ENCODE data around the gene PYHIN1. TPM values are rescaled to one million over a fixed set of nuclear protein-coding genes. Genes with fewer than 3 reads are reported as not detected.

The PYHIN1 gene
- total and polyA plus RNA-seq, 2 of the 4 experiments (the other 2 are of a cell fraction), result not detected

GRCh38 chr1:158942490-158942889 lies 11.1 kb downstream of the PYHIN1 start:
- dilution Hi-C loops (cut with HindIII; ENCODE audit: low sequenced_read_pairs, unreplicated experiment), result no loop called here

More at GRCh38 chr1:158942490-158942889, 11.1 kb downstream of the PYHIN1 start:
- no peak overlapping the region for H2BK20ac ChIP-seq (ENCODE audit: low read depth, low read length)
- H4K5ac ChIP-seq (ENCODE audit: low read depth, low read length), result no peak overlapping the region
- no peak for TF ChIP-seq NFE2L2 (IDR thresholded peaks at IDR 0.05; ENCODE audit: low read depth, low read length)
- no peak for TF ChIP-seq RFX5 (IDR thresholded peaks at IDR 0.05; ENCODE audit: low read depth, low read length)
- H3K14ac ChIP-seq (replicated peaks; ENCODE audit: low read depth, low read length), result no peak overlapping the region
- no peaks in the 10 kb centered on the region for H3K4me1 ChIP-seq (ENCODE audit: control insufficient read depth, insufficient read depth, low read length)
- POLR2A ChIA-PET (ENCODE audit: unreplicated experiment), result no interaction called here
- no peak overlapping the region for H3K4me2 ChIP-seq (ENCODE audit: low read depth, low read length)
- no peak for DNase-seq
- H3K27ac ChIP-seq (ENCODE audit: insufficient read depth, low read length), result no peak overlapping the region
- no peaks in the 10 kb centered on the region for H3K36me3 ChIP-seq (ENCODE audit: control insufficient read depth, insufficient read depth, low read length)
- H2AK5ac ChIP-seq (ENCODE audit: low read depth, low read length), result no peak overlapping the region
- H3K9ac ChIP-seq (ENCODE audit: low read depth, low read length), result no peak overlapping the region
- no peak for ATAC-seq (ENCODE audit: low read depth)
- in situ Hi-C loops (cut with MboI; ENCODE audit: low sequenced_read_pairs) (no loop called here), intact Hi-C loops (cut with micrococcal nuclease) (no loop called here)
- H3K9me3 ChIP-seq (ENCODE audit: control insufficient read depth, insufficient read depth, low read length), result no peaks in the 10 kb centered on the region
- H3K4me3 ChIP-seq (ENCODE audit: insufficient read depth, low read depth, low read length), result no peak overlapping the region
- no peaks in the 10 kb centered on the region for H4K20me1 ChIP-seq (ENCODE audit: insufficient read depth, low read length)
- H3K27me3 ChIP-seq (ENCODE audit: control insufficient read depth, insufficient read depth, low read length), result no peaks in the 10 kb centered on the region
- no peak overlapping the region for H3K18ac ChIP-seq (ENCODE audit: low read depth, low read length)
- no peak overlapping the region for H2AK9ac ChIP-seq (replicated peaks; ENCODE audit: low read depth, low read length, poor library complexity)
- no peak overlapping the region for H3K56ac ChIP-seq (ENCODE audit: extremely low read depth, insufficient read depth, low read length)
- no peak overlapping the region for H4K8ac ChIP-seq (ENCODE audit: low read depth in 2 of 2, low read length in 2 of 2)
- CTCF ChIA-PET, result no interaction called here
- no peak overlapping the region for H3K23ac ChIP-seq (ENCODE audit: low read depth, low read length)
- H2BK15ac ChIP-seq (ENCODE audit: low read depth, low read length), result no peak overlapping the region
- H3K79me1 ChIP-seq (ENCODE audit: low read depth in 1 of 2, low read length in 2 of 2), result no peaks in the 10 kb centered on the region
- H2AFZ ChIP-seq (replicated peaks; ENCODE audit: low read length, poor library complexity), result no peak overlapping the region
- H3K4ac ChIP-seq (ENCODE audit: low read depth, low read length), result no peak overlapping the region
- H2BK5ac ChIP-seq (ENCODE audit: low read depth, low read length, poor library complexity, severe bottlenecking), result no peak overlapping the region
- H3K9me1 ChIP-seq (ENCODE audit: insufficient read depth, low read length), result no peaks in the 10 kb centered on the region
- WGBS, 2 experiments (ENCODE audit: extremely low coverage in 2 of 2, insufficient read length in 1 of 2), result no CpG with 5 or more reads among the region's 2 CpGs
- BruUV-seq (replicated peaks), result no TSS peak
- no peak overlapping the region for H4K91ac ChIP-seq (ENCODE audit: insufficient read depth, low read depth, low read length)
- H2BK120ac ChIP-seq (ENCODE audit: low read depth, low read length), result no peak overlapping the region
